HepG2 (cell line): Measurements from ENCODE around the gene RRM2. TPM values are rescaled to one million over a fixed set of nuclear protein-coding genes. Genes with fewer than 3 reads are reported as not detected.
A peak's percentile ranks its signal among the peaks of the same experiment; 100 is the strongest.

Experiments used
- AGO1 ChIP-seq: fragments of 200-400 bp; formaldehyde crosslinking; IDR thresholded peaks from 2 replicates; pipeline ENCODE4 v1.6.1; 2017; ENCODE audit warnings: mild to moderate bottlenecking, low read depth, low read length, moderate library complexity; ENCODE audit not compliant: poor library complexity, severe bottlenecking
- AHR ChIP-seq: IDR thresholded peaks from 2 replicates; pipeline ENCODE4 v1.6.1; 2018; ENCODE audit warnings: missing genetic modification reagents, missing compliant biosample characterization
- CENPT ChIP-seq: sonication (generic); formaldehyde crosslinking; IDR thresholded peaks from 2 replicates; pipeline ENCODE4 v1.8.0; 2022; ENCODE audit warnings: low read depth, mild to moderate bottlenecking, moderate library complexity, missing genetic modification reagents
- DNMT3B ChIP-seq: conservative IDR thresholded peaks from 2 replicates; pipeline ENCODE4 v1.6.1; 2016; ENCODE audit warnings: missing biosample characterization, control low read depth
- HOXA5 ChIP-seq: sonication (generic); formaldehyde crosslinking; IDR thresholded peaks from 2 replicates; pipeline ENCODE4 v1.4.0; 2020; ENCODE audit warnings: missing genetic modification reagents
- KDM2A ChIP-seq: sonication (generic); formaldehyde crosslinking; IDR thresholded peaks from 2 replicates; pipeline ENCODE4 v1.4.0; 2020; ENCODE audit warnings: low read depth, missing genetic modification reagents, borderline replicate concordance
- LCORL ChIP-seq, 2 experiments: fragments of 450-650 bp in 1 of 2; sonication (generic) in 1 of 2; formaldehyde crosslinking in 1 of 2; IDR thresholded peaks; 2 replicates each; pipeline versions ENCODE4 v1.5.0 to v1.6.1; 2017 to 2020; ENCODE audit warnings: antibody characterized with exemption in 1 of 2, missing genetic modification reagents in 1 of 2
- MBD4 ChIP-seq: IDR thresholded peaks from 2 replicates; pipeline ENCODE4 v1.6.1; 2012; ENCODE audit warnings: low read length, inconsistent platforms, borderline replicate concordance
- NCOA2 ChIP-seq: sonication (generic); formaldehyde crosslinking; IDR thresholded peaks from 2 replicates; pipeline ENCODE4 v1.8.0; 2022; ENCODE audit warnings: inconsistent platforms
- SETDB1 ChIP-seq: sonication (generic); formaldehyde crosslinking; IDR thresholded peaks from 2 replicates; pipeline ENCODE4 v1.5.1; 2020; ENCODE audit warnings: missing genetic modification reagents, mild to moderate bottlenecking, borderline replicate concordance
- THYN1 ChIP-seq: sonication (generic); formaldehyde crosslinking; IDR thresholded peaks from 2 replicates; pipeline ENCODE4 v1.8.1; 2023; ENCODE audit warnings: low read depth, mild to moderate bottlenecking, moderate library complexity, missing genetic modification reagents, borderline replicate concordance
- ZBTB38 ChIP-seq: sonication (generic); formaldehyde crosslinking; IDR thresholded peaks from 2 replicates; pipeline ENCODE4 v1.5.1; 2020; ENCODE audit warnings: mild to moderate bottlenecking, missing genetic modification reagents
- ZNF766 ChIP-seq: sonication (generic); formaldehyde crosslinking; IDR thresholded peaks from 2 replicates; pipeline ENCODE4 v1.5.0; 2020; ENCODE audit warnings: missing genetic modification reagents, borderline replicate concordance
- ZNF839 ChIP-seq: sonication (generic); formaldehyde crosslinking; IDR thresholded peaks from 2 replicates; pipeline ENCODE4 v1.4.0; 2020; ENCODE audit warnings: missing genetic modification reagents, mild to moderate bottlenecking, borderline replicate concordance
- ZSCAN22 ChIP-seq: sonication (generic); formaldehyde crosslinking; IDR thresholded peaks from 2 replicates; pipeline ENCODE4 v1.4.0; 2020; ENCODE audit warnings: mild to moderate bottlenecking, missing genetic modification reagents
- polyA plus RNA-seq, 8 experiments: library from polyadenylated mRNA; depleted of rRNA in 3 of 8; stranded (reverse) in 7 of 8; unstranded in 1 of 8; fragments of >200 nt; fragmentation: Illumina TruSeq in 4 of 8; extraction: Trizol in 4 of 8; gene quantifications; 2 replicates each; pipeline versions ENCODE4 v1.2.1 to v1.2.3, GENCODE V29; 2011 to 2016; ENCODE audit warnings: low read depth in 4 of 8, missing spikeins in 1 of 8, mixed read lengths in 1 of 8; ENCODE audit not compliant: insufficient read depth in 1 of 8
- total RNA-seq, 5 experiments: library from RNA; depleted of rRNA; stranded (reverse); fragments of >200 nt; fragmentation: Illumina TruSeq; extraction: Trizol; gene quantifications; 2 replicates each; pipeline ENCODE4 v1.2.3, GENCODE V29; 2016; ENCODE audit warnings: low read depth in 1 of 5
- TF ChIP-seq, protein P1 (sequence below): IDR thresholded peaks from 2 replicates; pipeline ENCODE4 v1.6.1; 2016; ENCODE audit warnings: mild to moderate bottlenecking, missing biosample characterization, missing genetic modification reagents
- TF ChIP-seq, protein P2 (sequence below): sonication (generic); formaldehyde crosslinking; IDR thresholded peaks from 2 replicates; pipeline ENCODE4 v1.8.0; 2022; ENCODE audit warnings: mild to moderate bottlenecking, missing genetic modification reagents; ENCODE audit not compliant: insufficient replicate concordance
- TF ChIP-seq, protein P3 (sequence below): sonication (generic); formaldehyde crosslinking; IDR thresholded peaks from 2 replicates; pipeline ENCODE4 v1.5.1; 2020; ENCODE audit warnings: mild to moderate bottlenecking, moderate library complexity, missing genetic modification reagents
- TF ChIP-seq, protein P4 (sequence below): sonication (generic); formaldehyde crosslinking; IDR thresholded peaks from 2 replicates; pipeline ENCODE4 v1.5.0; 2020; ENCODE audit warnings: mild to moderate bottlenecking, missing genetic modification reagents
- TF ChIP-seq, protein P5 (sequence below): sonication (generic); formaldehyde crosslinking; IDR thresholded peaks from 2 replicates; pipeline ENCODE4 v1.4.0; 2020; ENCODE audit warnings: missing genetic modification reagents
- TF ChIP-seq, protein P6 (sequence below): sonication (generic); formaldehyde crosslinking; IDR thresholded peaks from 2 replicates; pipeline ENCODE4 v1.5.0; 2020; ENCODE audit warnings: missing genetic modification reagents

Gene RRM2
- total and polyA plus RNA-seq, 2 of the 13 experiments (the other 11 are each of a cell fraction or from before 2014, with no cell fraction given), result 31.3 to 150 TPM

DNA sequence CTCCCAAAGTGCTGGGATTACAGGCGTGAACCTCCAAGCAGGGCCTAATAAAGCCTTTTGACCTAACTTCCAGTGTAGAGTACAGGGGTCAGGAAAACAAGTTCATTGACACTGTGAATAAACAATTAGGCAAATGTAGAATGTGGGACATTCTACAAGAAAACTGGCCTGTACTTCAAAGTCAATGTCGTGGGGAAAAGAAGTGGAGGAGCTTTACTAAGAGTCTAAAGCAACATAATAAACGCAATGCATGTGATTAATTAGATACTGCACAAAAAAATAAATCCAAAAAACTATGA, 3.6 kb upstream of the RRM2 start (continued):
- TF ChIP-seq DNMT3B (CRISPR knock-in tag) (no peak), ZNF766 (CRISPR knock-in tag) (no peak), ZNF839 (CRISPR knock-in tag) (no peak), NCOA2 (CRISPR knock-in tag) (no peak), CENPT (CRISPR knock-in tag) (no peak), SETDB1 (CRISPR knock-in tag) (no peak), KDM2A (CRISPR knock-in tag) (no peak), HOXA5 (no peak), MBD4 (no peak), ZBTB38 (CRISPR knock-in tag) (no peak), THYN1 (no peak), AHR (no peak), AGO1 (no peak), LCORL (IDR thresholded peaks at IDR 0.05) (no peak), LCORL (CRISPR knock-in tag; IDR thresholded peaks at IDR 0.05) (peak; percentile 22; the same call in 1 of the 2 replicates), ZSCAN22 (CRISPR knock-in tag) (no peak)
- TF ChIP-seq, protein P1, sequence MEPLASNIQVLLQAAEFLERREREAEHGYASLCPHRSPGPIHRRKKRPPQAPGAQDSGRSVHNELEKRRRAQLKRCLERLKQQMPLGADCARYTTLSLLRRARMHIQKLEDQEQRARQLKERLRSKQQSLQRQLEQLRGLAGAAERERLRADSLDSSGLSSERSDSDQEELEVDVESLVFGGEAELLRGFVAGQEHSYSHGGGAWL, result no peak
- TF ChIP-seq, protein P2, sequence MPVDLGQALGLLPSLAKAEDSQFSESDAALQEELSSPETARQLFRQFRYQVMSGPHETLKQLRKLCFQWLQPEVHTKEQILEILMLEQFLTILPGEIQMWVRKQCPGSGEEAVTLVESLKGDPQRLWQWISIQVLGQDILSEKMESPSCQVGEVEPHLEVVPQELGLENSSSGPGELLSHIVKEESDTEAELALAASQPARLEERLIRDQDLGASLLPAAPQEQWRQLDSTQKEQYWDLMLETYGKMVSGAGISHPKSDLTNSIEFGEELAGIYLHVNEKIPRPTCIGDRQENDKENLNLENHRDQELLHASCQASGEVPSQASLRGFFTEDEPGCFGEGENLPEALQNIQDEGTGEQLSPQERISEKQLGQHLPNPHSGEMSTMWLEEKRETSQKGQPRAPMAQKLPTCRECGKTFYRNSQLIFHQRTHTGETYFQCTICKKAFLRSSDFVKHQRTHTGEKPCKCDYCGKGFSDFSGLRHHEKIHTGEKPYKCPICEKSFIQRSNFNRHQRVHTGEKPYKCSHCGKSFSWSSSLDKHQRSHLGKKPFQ (CRISPR knock-in tag), result no peak
- TF ChIP-seq, protein P3, sequence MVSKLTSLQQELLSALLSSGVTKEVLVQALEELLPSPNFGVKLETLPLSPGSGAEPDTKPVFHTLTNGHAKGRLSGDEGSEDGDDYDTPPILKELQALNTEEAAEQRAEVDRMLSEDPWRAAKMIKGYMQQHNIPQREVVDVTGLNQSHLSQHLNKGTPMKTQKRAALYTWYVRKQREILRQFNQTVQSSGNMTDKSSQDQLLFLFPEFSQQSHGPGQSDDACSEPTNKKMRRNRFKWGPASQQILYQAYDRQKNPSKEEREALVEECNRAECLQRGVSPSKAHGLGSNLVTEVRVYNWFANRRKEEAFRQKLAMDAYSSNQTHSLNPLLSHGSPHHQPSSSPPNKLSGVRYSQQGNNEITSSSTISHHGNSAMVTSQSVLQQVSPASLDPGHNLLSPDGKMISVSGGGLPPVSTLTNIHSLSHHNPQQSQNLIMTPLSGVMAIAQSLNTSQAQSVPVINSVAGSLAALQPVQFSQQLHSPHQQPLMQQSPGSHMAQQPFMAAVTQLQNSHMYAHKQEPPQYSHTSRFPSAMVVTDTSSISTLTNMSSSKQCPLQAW (CRISPR knock-in tag), result no peak
- TF ChIP-seq, protein P4, sequence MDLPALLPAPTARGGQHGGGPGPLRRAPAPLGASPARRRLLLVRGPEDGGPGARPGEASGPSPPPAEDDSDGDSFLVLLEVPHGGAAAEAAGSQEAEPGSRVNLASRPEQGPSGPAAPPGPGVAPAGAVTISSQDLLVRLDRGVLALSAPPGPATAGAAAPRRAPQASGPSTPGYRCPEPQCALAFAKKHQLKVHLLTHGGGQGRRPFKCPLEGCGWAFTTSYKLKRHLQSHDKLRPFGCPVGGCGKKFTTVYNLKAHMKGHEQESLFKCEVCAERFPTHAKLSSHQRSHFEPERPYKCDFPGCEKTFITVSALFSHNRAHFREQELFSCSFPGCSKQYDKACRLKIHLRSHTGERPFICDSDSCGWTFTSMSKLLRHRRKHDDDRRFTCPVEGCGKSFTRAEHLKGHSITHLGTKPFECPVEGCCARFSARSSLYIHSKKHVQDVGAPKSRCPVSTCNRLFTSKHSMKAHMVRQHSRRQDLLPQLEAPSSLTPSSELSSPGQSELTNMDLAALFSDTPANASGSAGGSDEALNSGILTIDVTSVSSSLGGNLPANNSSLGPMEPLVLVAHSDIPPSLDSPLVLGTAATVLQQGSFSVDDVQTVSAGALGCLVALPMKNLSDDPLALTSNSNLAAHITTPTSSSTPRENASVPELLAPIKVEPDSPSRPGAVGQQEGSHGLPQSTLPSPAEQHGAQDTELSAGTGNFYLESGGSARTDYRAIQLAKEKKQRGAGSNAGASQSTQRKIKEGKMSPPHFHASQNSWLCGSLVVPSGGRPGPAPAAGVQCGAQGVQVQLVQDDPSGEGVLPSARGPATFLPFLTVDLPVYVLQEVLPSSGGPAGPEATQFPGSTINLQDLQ (CRISPR knock-in tag), result no peak
- TF ChIP-seq, protein P5, sequence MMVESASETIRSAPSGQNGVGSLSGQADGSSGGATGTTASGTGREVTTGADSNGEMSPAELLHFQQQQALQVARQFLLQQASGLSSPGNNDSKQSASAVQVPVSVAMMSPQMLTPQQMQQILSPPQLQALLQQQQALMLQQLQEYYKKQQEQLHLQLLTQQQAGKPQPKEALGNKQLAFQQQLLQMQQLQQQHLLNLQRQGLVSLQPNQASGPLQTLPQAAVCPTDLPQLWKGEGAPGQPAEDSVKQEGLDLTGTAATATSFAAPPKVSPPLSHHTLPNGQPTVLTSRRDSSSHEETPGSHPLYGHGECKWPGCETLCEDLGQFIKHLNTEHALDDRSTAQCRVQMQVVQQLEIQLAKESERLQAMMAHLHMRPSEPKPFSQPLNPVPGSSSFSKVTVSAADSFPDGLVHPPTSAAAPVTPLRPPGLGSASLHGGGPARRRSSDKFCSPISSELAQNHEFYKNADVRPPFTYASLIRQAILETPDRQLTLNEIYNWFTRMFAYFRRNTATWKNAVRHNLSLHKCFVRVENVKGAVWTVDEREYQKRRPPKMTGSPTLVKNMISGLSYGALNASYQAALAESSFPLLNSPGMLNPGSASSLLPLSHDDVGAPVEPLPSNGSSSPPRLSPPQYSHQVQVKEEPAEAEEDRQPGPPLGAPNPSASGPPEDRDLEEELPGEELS (CRISPR knock-in tag), result peak; percentile 60
- TF ChIP-seq, protein P6, sequence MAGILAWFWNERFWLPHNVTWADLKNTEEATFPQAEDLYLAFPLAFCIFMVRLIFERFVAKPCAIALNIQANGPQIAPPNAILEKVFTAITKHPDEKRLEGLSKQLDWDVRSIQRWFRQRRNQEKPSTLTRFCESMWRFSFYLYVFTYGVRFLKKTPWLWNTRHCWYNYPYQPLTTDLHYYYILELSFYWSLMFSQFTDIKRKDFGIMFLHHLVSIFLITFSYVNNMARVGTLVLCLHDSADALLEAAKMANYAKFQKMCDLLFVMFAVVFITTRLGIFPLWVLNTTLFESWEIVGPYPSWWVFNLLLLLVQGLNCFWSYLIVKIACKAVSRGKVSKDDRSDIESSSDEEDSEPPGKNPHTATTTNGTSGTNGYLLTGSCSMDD (CRISPR knock-in tag), result no peak
